Keratinocyte (primary cell): ENCODE results near the gene EXOSC6.
"Not testable (repeated sequence)": the region's sequence is repeated elsewhere in the genome, so short reads cannot be mapped to it uniquely, and the experiment has no call there.

ENCODE experiments used
- CTCF ChIP-seq, 3 experiments: IDR thresholded peaks in 1 of 3; conservative IDR thresholded peaks in 1 of 3; optimal IDR thresholded peaks in 1 of 3; 2 replicates in 2 of 3; 3 replicates in 1 of 3; pipeline versions ENCODE3 to v1.5.1; 2011; ENCODE audit warnings: low read length in 3 of 3, mild to moderate bottlenecking in 3 of 3, moderate library complexity in 2 of 3, control low read depth in 1 of 3, inconsistent platforms in 1 of 3; ENCODE audit not compliant: insufficient read depth in 2 of 3; ENCODE audit errors: extremely low read depth in 1 of 3
- EZH2 ChIP-seq: IDR thresholded peaks from one replicate; pipeline ENCODE4 v1.6.1; 2012; ENCODE audit warnings: inconsistent platforms, mild to moderate bottlenecking, low read length, moderate library complexity

GRCh38 chr16:70206382-70206781 is 45.4 kb downstream of the EXOSC6 start:
- not testable (repeated sequence) for TF ChIP-seq CTCF (optimal IDR thresholded peaks at IDR 0.05 in 1 of 3, IDR thresholded peaks at IDR 0.05 in 1 of 3, conservative IDR thresholded peaks at IDR 0.05 in 1 of 3; ENCODE audit: extremely low read depth in 1 of 3, insufficient read depth in 2 of 3, low read length in 3 of 3); EZH2
